T47D (cell line): Measurements from ENCODE around the gene GTF2H3.

ENCODE experiments used
- DNase-seq, 2 experiments: peaks; one replicate each; pipeline versions ENCODE4 v3.0.0 to v3.0.0-alpha.2; 2011 to 2012; ENCODE audit warnings: low read depth in 1 of 2, low spot score in 1 of 2
- JUND ChIP-seq: IDR thresholded peaks from 2 replicates; pipeline ENCODE4 v1.6.1; 2012; ENCODE audit warnings: low read depth
- in situ Hi-C: cut with HindIII; loops from 2 replicates; pipeline ENCODE4 v1.10.0; 2016; ENCODE audit warnings: low sequenced_read_pairs, low pct_unique_long_range_greater_than_20kb

Gene GTF2H3

DNA sequence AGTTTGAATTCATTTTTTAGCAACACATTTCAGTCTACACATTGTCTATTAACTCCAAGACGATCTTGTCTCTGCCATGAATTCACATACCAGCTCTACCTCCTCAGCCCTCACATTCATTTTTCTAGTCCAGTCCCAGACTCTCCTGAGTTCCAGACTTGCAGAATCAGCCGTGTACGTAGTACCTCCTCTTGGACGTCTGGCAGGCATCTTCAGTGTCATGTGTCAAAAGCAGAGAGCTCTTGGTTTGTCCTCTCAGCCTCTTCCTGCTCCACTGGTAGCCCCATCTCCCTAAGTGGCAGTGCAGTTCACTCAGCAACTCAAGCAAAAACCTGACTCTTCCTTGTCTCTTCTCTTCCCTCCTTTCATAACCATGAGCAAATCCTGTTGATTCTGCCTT is 22.8 kb downstream of the GTF2H3 start:
- DNase-seq, result no peak
- no peak for TF ChIP-seq JUND
- in situ Hi-C loops, result no loop called here

GRCh38 chr12:123657211-123657610 is 23.6 kb downstream of the GTF2H3 start:
- DNase-seq, result no peak
- in situ Hi-C loops, result no loop called here
- no peak for TF ChIP-seq JUND

DNA sequence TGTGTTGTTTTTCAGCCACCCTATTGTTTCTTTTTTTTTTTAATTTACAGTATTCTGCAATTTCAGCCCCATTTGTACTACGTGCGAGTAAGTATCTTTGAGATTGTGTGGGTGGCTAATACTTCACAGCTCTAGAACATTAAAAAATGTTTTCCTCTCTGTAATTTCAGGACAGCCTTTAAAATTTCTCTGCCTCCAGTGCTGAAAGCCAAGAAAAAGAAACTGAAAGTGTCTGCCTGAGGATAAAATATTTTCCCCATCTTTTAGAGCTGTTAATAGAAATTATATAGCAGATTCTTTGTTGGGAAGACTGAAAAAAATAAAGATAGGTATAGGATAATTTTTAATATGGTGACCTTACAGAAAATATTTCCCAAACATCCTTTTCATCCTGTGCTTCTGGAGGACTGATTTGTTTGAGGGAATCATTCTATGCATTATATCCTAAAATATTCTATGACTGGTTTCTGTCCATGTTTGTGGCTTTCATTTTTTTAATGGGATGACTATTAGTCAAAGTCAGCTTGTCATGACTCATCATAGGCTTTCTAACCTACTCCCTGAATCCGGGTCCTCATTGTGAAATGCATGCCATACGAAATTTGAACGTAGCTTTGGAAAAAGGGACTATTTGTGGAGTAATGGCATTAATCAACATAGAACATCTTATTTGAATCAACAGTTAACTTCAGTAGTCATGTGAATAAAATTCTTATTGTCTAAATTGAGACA is 26.5 kb downstream of the GTF2H3 start:
- TF ChIP-seq JUND, result no peak
- no peak for DNase-seq
- in situ Hi-C loops, result no loop called here

- no peak for TF ChIP-seq JUND
- in situ Hi-C loops, result no loop called here
- no peak for DNase-seq
These were observed 34.1 kb downstream of the GTF2H3 start for GRCh38 chr12:123667771-123668170.

DNA sequence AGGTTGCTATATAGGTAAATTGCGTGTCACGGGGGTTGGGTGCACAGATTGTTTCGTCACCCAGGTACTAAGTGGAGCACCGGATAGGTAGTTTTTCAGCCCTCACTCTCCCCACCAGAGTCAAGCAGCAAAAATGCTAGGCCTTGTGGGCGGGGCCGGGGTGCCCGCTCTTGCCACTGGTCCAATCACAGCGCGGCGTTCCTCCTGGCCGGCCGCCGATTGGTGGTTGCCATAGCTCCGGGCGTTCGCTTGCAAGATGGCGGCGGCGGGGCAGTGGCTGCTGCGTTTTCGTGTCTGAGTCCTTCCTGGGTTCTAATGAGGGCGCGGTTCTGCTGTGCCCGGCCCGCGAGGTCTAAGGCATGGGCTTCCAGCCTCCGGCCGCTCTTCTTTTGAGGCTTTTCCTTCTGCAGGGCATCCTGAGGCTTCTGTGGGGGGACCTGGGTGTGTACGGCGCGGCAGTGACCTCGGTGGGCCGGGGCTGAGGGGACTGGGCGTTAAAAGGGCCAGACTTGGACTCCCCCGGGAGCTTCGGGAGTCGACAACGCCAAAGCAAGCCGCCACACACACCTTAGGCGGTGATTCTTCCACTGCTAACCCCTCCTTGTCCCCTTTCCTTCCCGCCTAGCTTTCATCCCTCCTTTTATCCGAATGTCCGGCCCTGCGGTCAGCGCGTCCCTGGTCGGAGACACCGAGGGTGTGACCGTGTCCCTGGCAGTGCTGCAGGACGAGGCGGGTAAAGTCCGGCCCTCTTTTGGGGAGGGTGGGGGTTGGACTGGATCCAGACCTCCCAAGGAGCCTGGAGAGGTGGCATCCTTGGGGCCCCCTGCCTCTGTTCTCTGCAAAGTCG is 37.5 kb downstream of the GTF2H3 start, which contains the start of gene TCTN2:
TCTN2 (plus strand) TSS at position 232 of the 847 bp plus-strand sequence; CDS start at position 360, 128 bp downstream.
- no peak for TF ChIP-seq JUND
- peak; percentile 95 to 99 for DNase-seq
- in situ Hi-C loops, result no loop called here

DNA sequence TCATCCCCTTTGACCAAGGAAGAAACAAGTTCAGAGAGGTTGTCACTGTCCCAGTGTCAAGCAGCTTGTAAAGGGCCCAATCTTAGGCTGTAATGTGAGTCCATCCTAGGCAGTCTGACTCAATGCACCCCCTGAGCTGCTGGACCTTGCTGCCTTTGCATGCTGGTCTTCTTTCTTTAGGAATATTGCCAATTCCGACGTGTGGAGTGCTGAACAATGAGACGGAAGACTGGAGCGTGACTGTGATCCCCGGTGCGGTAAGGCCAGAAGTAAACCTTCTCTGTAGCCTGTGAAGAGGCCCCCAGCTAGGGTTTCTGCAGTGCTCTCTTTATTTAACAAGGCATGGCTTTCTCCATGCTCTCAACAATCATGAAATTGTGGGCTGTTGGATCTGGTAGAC is 38.2 kb downstream of the GTF2H3 start:
- DNase-seq, result no peak
- TF ChIP-seq JUND, result no peak
- in situ Hi-C loops, result no loop called here

- TF ChIP-seq JUND, result no peak
- in situ Hi-C loops, result no loop called here
- no peak for DNase-seq
These were observed 41.8 kb downstream of the GTF2H3 start for GRCh38 chr12:123675436-123675835.

DNA sequence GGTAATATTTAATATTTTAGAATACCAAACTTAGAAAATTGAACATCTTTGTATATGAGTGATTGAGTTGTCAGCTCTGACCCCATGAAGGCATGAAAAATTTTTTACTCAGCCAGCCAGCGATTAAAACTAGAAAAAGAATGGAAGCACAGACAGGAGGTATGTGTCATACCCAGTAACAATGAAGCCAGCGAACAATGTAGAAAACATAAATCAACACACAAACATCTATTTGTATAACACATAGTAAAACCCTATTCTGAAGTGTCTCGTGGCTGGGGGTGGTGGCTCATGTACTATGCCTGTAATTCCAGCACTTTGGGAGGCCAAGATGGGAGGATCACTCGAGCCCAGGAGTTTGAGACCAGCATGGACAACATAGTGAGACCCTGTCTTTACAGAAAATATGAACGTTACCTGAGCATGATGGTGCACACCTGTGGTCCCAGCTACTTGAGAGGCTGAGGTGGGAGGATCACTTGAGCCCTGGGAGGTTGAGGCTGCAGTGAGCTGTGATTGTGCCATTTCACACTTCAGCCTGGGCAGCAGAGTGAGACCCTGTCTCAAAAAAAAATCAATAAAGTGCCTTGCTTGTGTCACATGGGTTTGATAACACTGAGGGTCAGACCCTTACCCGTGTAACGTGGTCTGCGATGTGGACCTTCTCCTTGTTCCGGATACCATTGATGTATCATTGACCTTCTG is 43.1 kb downstream of the GTF2H3 start:
- no peak for DNase-seq
- TF ChIP-seq JUND, result no peak
- in situ Hi-C loops, result no loop called here

DNA sequence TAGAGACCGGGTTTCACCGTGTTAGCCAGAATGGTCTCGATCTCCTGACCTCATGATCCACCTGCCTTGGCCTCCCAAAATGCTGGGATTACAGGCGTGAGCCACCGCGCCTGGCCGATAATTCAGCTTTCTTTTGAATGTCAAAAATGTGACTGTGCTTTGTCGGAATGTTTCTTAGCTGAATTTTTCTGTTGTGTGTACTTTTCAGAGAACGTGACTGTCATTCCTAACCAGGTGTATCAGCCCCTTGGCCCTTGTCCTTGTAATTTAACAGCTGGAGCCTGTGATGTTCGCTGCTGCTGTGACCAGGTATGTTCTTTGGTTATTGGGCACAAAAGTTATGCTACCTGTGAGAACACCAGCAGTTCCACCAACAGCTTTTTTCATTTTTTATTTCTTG is 45.4 kb downstream of the GTF2H3 start:
- no peak for DNase-seq
- no peak for TF ChIP-seq JUND
- in situ Hi-C loops, result no loop called here

GRCh38 chr12:123681605-123682004 is 48.0 kb downstream of the GTF2H3 start:
- DNase-seq, result no peak
- in situ Hi-C loops, result no loop called here
- TF ChIP-seq JUND, result no peak

DNA sequence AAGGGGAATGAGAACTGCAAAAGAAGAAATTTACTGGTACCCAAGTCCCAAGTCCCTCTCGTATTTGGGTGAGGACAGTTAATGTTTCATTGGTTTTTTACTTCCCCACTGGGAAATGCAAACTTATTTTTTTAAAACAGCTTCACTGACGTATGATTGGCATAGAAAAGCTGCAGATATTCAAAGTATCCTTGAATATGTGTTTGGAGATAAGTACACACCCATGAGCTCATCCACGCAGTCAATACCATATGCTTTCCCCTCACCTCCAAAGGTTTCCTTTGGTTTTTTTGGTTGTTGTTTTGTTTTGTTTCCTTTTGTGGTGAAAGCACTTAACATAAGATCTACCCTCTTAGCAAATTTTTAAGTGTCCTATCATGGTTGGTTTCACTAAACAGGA is 50.3 kb downstream of the GTF2H3 start:
- DNase-seq, result no peak
- in situ Hi-C loops, result no loop called here
- TF ChIP-seq JUND, result no peak

DNA sequence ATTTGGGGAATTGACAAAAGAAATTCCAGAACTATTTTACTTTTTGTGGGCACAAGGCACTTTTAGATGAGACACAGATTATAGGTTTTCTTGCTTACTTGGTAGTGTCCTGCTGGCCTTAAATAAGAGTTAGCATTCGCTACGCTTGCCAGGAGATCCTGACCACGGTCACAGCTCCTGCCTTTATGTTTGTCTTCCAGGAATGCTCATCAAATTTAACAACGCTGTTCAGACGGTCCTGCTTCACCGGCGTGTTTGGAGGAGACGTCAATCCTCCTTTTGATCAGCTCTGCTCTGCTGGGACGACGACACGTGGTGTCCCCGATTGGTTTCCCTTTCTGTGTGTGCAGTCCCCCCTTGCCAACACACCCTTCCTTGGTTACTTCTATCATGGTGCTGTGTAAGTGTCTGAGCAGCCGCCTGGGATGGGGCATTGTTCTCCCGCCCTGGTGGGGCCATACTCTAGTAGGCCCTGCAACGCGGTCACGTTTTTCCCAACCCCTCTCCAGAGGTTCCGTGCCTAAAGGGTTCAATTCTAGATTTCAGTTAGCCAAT is 53.1 kb downstream of the GTF2H3 start:
- in situ Hi-C loops, result no loop called here
- no peak for DNase-seq
- no peak for TF ChIP-seq JUND

GRCh38 chr12:123690191-123690840 is 56.7 kb downstream of the GTF2H3 start:
- in situ Hi-C loops, result no loop called here
- DNase-seq, result no peak
- TF ChIP-seq JUND, result no peak
